ENCODE data around the gene TMEM170B. TPM values are rescaled to one million over a fixed set of nuclear protein-coding genes. Genes with fewer than 3 reads are reported as not detected.

Gene TMEM170B
- total and polyA plus RNA-seq, 12 donors = 1.1 to 7.5 (median 4.6) TPM

GRCh38 chr6:11492464-11493290 lies 44.9 kb upstream of the TMEM170B start:
- no peaks in the 10 kb centered on the region for H3K9me3 ChIP-seq (replicated peaks in 1 of 3)
- TF ChIP-seq, protein P1, sequence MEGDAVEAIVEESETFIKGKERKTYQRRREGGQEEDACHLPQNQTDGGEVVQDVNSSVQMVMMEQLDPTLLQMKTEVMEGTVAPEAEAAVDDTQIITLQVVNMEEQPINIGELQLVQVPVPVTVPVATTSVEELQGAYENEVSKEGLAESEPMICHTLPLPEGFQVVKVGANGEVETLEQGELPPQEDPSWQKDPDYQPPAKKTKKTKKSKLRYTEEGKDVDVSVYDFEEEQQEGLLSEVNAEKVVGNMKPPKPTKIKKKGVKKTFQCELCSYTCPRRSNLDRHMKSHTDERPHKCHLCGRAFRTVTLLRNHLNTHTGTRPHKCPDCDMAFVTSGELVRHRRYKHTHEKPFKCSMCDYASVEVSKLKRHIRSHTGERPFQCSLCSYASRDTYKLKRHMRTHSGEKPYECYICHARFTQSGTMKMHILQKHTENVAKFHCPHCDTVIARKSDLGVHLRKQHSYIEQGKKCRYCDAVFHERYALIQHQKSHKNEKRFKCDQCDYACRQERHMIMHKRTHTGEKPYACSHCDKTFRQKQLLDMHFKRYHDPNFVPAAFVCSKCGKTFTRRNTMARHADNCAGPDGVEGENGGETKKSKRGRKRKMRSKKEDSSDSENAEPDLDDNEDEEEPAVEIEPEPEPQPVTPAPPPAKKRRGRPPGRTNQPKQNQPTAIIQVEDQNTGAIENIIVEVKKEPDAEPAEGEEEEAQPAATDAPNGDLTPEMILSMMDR (IDR thresholded peaks at IDR 0.05) = no peak
- TF ChIP-seq POLR2A (IDR thresholded peaks at IDR 0.05) = no peak
- no peaks in the 10 kb centered on the region for H3K36me3 ChIP-seq (replicated peaks in 1 of 2)
- WGBS, 4 donors = 82 to 92% (median 92%) methylated on average over 11 of the region's 11 CpGs
- H3K27ac ChIP-seq = no peak overlapping the region
- no peak for DNase-seq
- H3K4me1 ChIP-seq (replicated peaks in 1 of 2) = peaks cover 0 to 12% of the 10 kb centered on the region in 2 donors
- H3K4me3 ChIP-seq = no peak overlapping the region
- intact Hi-C loops (cut with DNase I) = loop anchor here (5.0 to 10.0 kb wide), 3 partner anchors 82 to 538 kb away; no protein-coding TSS in a partner anchor
- H3K27me3 ChIP-seq = no peaks in the 10 kb centered on the region

- Histone ChIP-seq H3K4me1 (replicated peaks in 1 of 2) (peaks cover 0 to 12% of the 10 kb centered on the region in 2 donors), H3K4me3 (no peak overlapping the region), H3K27me3 (no peaks in the 10 kb centered on the region), H3K9me3 (replicated peaks in 1 of 3) (no peaks in the 10 kb centered on the region), H3K27ac (no peak overlapping the region), H3K36me3 (replicated peaks in 1 of 2) (no peaks in the 10 kb centered on the region)
- intact Hi-C loops (cut with DNase I) = loop anchor here (5.0 to 10.0 kb wide), 3 partner anchors 81 to 539 kb away; no protein-coding TSS in a partner anchor
- WGBS, 4 donors = 68 to 97% (median 85%) methylated on average over 5 of the region's 5 CpGs
- no peak for DNase-seq
- TF ChIP-seq POLR2A (IDR thresholded peaks at IDR 0.05) = no peak
- TF ChIP-seq, protein P1 (IDR thresholded peaks at IDR 0.05) = no peak
Observed at GRCh38 chr6:11493974-11494373, 43.6 kb upstream of the TMEM170B start.

GRCh38 chr6:11494786-11495564 lies 42.6 kb upstream of the TMEM170B start:
- no peaks in the 10 kb centered on the region for H3K9me3 ChIP-seq (replicated peaks in 1 of 3)
- H3K27ac ChIP-seq = no peak overlapping the region
- no peak for TF ChIP-seq POLR2A (IDR thresholded peaks at IDR 0.05)
- TF ChIP-seq, protein P1 (IDR thresholded peaks at IDR 0.05) = no peak
- intact Hi-C loops (cut with DNase I) = loop anchor here (5.0 to 10.0 kb wide), 4 partner anchors 80 to 540 kb away; no protein-coding TSS in a partner anchor
- 49 to 88% (median 71%) methylated on average over 4 to 6 of the region's 6 CpGs for WGBS, 4 donors
- peaks cover 0 to 12% of the 10 kb centered on the region in 2 donors for H3K4me1 ChIP-seq (replicated peaks in 1 of 2)
- H3K4me3 ChIP-seq = no peak overlapping the region
- no peaks in the 10 kb centered on the region for H3K36me3 ChIP-seq (replicated peaks in 1 of 2)
- H3K27me3 ChIP-seq = no peaks in the 10 kb centered on the region
- DNase-seq = peak in 2 of 7 donors; percentile 10 to 29

DNA sequence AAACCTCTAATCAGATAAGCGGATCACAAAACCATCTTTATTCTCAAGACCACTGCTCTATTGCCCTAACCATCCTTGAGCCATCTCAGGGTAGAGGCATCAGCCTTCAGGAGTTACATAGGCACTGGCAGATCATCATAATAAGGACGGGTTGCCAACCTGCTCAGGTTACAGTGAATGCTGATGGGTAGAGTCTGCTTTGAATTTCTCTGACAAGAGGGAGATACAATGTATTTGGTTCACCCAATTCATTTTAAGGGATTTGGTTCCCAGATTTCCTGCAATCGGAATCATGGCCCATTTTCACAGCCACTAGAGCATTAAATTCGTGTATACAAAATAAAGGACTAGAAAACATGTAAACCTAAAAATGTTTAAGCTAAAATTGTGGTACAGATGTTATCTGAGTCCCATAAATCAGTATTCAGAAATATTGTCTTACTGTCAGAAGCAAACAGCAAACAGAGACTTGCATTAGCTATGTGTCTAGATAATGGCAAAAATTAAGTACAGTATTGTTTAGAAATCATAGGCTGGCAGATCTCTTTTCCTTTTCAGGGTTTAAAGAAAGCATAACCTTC lies 41.9 kb upstream of the TMEM170B start:
- peaks cover 0 to 12% of the 10 kb centered on the region in 2 donors for H3K4me1 ChIP-seq (replicated peaks in 1 of 2)
- DNase-seq = no peak

More for the DNA sequence above, 41.9 kb upstream of the TMEM170B start:
- 60 to 71% (median 66%) methylated on average over 4 of the region's 4 CpGs for WGBS, 4 donors
- Histone ChIP-seq H3K4me3 (no peak overlapping the region), H3K36me3 (replicated peaks in 1 of 2) (no peaks in the 10 kb centered on the region), H3K27ac (no peak overlapping the region), H3K27me3 (no peaks in the 10 kb centered on the region), H3K9me3 (replicated peaks in 1 of 3) (no peaks in the 10 kb centered on the region)
- intact Hi-C loops (cut with DNase I) = loop anchor here (2.0 to 10.0 kb wide), 4 partner anchors 79 to 541 kb away; no protein-coding TSS in a partner anchor
- TF ChIP-seq, protein P1 (IDR thresholded peaks at IDR 0.05) = no peak
- no peak for TF ChIP-seq POLR2A (IDR thresholded peaks at IDR 0.05)
